HepG2 (cell line): Measurements from ENCODE around the gene KHNYN. TPM values are rescaled to one million over a fixed set of nuclear protein-coding genes. Genes with fewer than 3 reads are reported as not detected.

Experiments used
- ATAC-seq: fragments of 200-7000 bp; cut with Tn5 transposase; 3 replicates; pipeline ENCODE4 v1.9.1; 2020; ENCODE audit warnings: mild to moderate bottlenecking, moderate library complexity
- BruUV-seq: library from RNA; stranded (reverse); fragments of 400-500 nt; replicated peaks from 2 replicates; lab custom pipeline; 2021; lab: Mats Ljungman, UMichigan
- CTCF ChIA-PET: fragments of 300-600 bp; formaldehyde crosslinking; extraction: SDS; loops from one replicate; lab custom pipeline; 2021; ENCODE audit warnings: low total read pairs, inconsistent platforms, low intra/inter-chr PET ratio; lab: Yijun Ruan, JAX
- POLR2A ChIA-PET: fragments of 350-600 bp; sonication (Branson Sonifier 250); formaldehyde crosslinking; loops from one replicate; lab custom pipeline; 2020; ENCODE audit warnings: antibody characterized with exemption, inconsistent platforms; lab: Yijun Ruan, JAX
- DNase-seq: peaks from one replicate; pipeline ENCODE4 v3.0.0-alpha.2; 2015; ENCODE audit warnings: low spot score
- FAIRE-seq: peaks from 3 replicates; lab custom pipeline; 2011; peaks lifted over from hg19 to GRCh38; lab: Jason Lieb, UNC
- H2AFZ ChIP-seq: one replicate; pipeline ENCODE4 v1.6.1; 2011; ENCODE audit warnings: low read length, inconsistent platforms
- H3K27ac ChIP-seq: fragments of 300-600 bp; 3 replicates; pipeline ENCODE4 v1.8.0; 2011; ENCODE audit warnings: mixed run types, mild to moderate bottlenecking, mixed read lengths, low read length, inconsistent platforms; ENCODE audit not compliant: insufficient read depth; ENCODE audit errors: extremely low read length
- H3K27me3 ChIP-seq, 2 experiments: fragments of 200-600 bp in 1 of 2; 2 replicates in 1 of 2; 3 replicates in 1 of 2; pipeline versions ENCODE4 v1.6.0 to v1.8.0; 2011; ENCODE audit warnings: low read length in 2 of 2, mild to moderate bottlenecking in 2 of 2, moderate library complexity in 2 of 2, inconsistent platforms in 1 of 2; ENCODE audit not compliant: insufficient read depth in 2 of 2, control insufficient read depth in 1 of 2
- H3K36me3 ChIP-seq, 2 experiments: fragments of 200-600 bp in 1 of 2; replicated peaks in 1 of 2; 2 replicates in 1 of 2; 3 replicates in 1 of 2; pipeline versions ENCODE4 v1.5.1 to v1.8.0; 2011; ENCODE audit warnings: low read length in 2 of 2, inconsistent platforms in 1 of 2; ENCODE audit not compliant: insufficient read depth in 2 of 2, control insufficient read depth in 1 of 2
- H3K4me1 ChIP-seq: 2 replicates; pipeline ENCODE4 v1.5.1; 2012; ENCODE audit warnings: low read length, inconsistent platforms; ENCODE audit not compliant: insufficient read depth
- H3K4me2 ChIP-seq: 2 replicates; pipeline ENCODE4 v1.6.0; 2011; ENCODE audit warnings: low read depth, low read length, inconsistent platforms
- H3K4me3 ChIP-seq, 3 experiments: fragments of 200-600 bp in 1 of 3; sonication (generic), shearing (Covaris generic) in 1 of 3; replicated peaks in 1 of 3; 2 replicates each; pipeline ENCODE4 v1.5.1; 2011 to 2016; ENCODE audit warnings: low read length in 3 of 3, inconsistent platforms in 2 of 3, low read depth in 2 of 3, mild to moderate bottlenecking in 2 of 3, control low read depth in 1 of 3, mixed read lengths in 1 of 3; ENCODE audit not compliant: insufficient read depth in 1 of 3
- H3K79me2 ChIP-seq: one replicate; pipeline ENCODE4 v1.6.1; 2011; ENCODE audit warnings: low read length, inconsistent platforms; ENCODE audit not compliant: insufficient read depth
- H3K9ac ChIP-seq: 2 replicates; pipeline ENCODE4 v1.6.0; 2011; ENCODE audit warnings: mild to moderate bottlenecking, low read depth, low read length, inconsistent platforms; ENCODE audit not compliant: insufficient read depth
- H3K9me3 ChIP-seq: 2 replicates; pipeline ENCODE4 v1.5.1; 2012; ENCODE audit warnings: mild to moderate bottlenecking, low read length
- H4K20me1 ChIP-seq: 2 replicates; pipeline ENCODE4 v1.6.0; 2011; ENCODE audit warnings: inconsistent platforms, mild to moderate bottlenecking, low read length, moderate library complexity; ENCODE audit not compliant: insufficient read depth
- CENPT ChIP-seq: sonication (generic); formaldehyde crosslinking; IDR thresholded peaks from 2 replicates; pipeline ENCODE4 v1.8.0; 2022; ENCODE audit warnings: low read depth, mild to moderate bottlenecking, moderate library complexity, missing genetic modification reagents
- IRF2 ChIP-seq: IDR thresholded peaks from 2 replicates; pipeline ENCODE4 v1.6.1; 2018; ENCODE audit warnings: missing genetic modification reagents, missing compliant biosample characterization
- KIAA2018 ChIP-seq: sonication (generic); formaldehyde crosslinking; IDR thresholded peaks from 2 replicates; pipeline ENCODE4 v1.5.0; 2020; ENCODE audit warnings: mild to moderate bottlenecking, missing genetic modification reagents, borderline replicate concordance
- MBD4 ChIP-seq: IDR thresholded peaks from 2 replicates; pipeline ENCODE4 v1.6.1; 2012; ENCODE audit warnings: low read length, inconsistent platforms, borderline replicate concordance
- MBNL3 ChIP-seq: fragments of 250-450 bp; sonication (Bioruptor Pico); conservative IDR thresholded peaks from 2 replicates; pipeline ENCODE4 v1.8.0; 2022; ENCODE audit warnings: mild to moderate bottlenecking, inconsistent platforms
- MTA3 ChIP-seq: sonication (generic); formaldehyde crosslinking; IDR thresholded peaks from 2 replicates; pipeline ENCODE4 v1.4.0; 2020; ENCODE audit warnings: missing genetic modification reagents
- NFE2L2 ChIP-seq: fragments of 150-350 bp; IDR thresholded peaks from 2 replicates; pipeline ENCODE4 v1.6.1; 2014; ENCODE audit warnings: low read length
- RAD21 ChIP-seq: fragments of 450-650 bp; formaldehyde crosslinking; IDR thresholded peaks from 2 replicates; pipeline ENCODE4 v1.5.0; 2020; ENCODE audit warnings: mild to moderate bottlenecking
- SP1 ChIP-seq, 2 experiments: fragments of 450-650 bp in 1 of 2; sonication (generic) in 1 of 2; formaldehyde crosslinking in 1 of 2; IDR thresholded peaks; 2 replicates each; pipeline versions ENCODE4 v1.4.0 to v1.6.1; 2016 to 2020; ENCODE audit warnings: missing genetic modification reagents in 1 of 2
- TARDBP ChIP-seq: sonication (generic); formaldehyde crosslinking; IDR thresholded peaks from 2 replicates; pipeline ENCODE4 v1.8.0; 2022; ENCODE audit warnings: mild to moderate bottlenecking, missing genetic modification reagents
- XRCC5 ChIP-seq: fragments of 200-400 bp; formaldehyde crosslinking; optimal IDR thresholded peaks from 2 replicates; pipeline ENCODE3; 2017; ENCODE audit warnings: mild to moderate bottlenecking, low read length
- ZNF552 ChIP-seq: sonication (generic); formaldehyde crosslinking; IDR thresholded peaks from 2 replicates; pipeline ENCODE4 v1.9.0; 2022; ENCODE audit warnings: missing genetic modification reagents, mild to moderate bottlenecking, borderline replicate concordance
- ZNF577 ChIP-seq: sonication (generic); formaldehyde crosslinking; IDR thresholded peaks from 2 replicates; pipeline ENCODE4 v1.4.0; 2020; ENCODE audit warnings: mild to moderate bottlenecking, low read depth, missing genetic modification reagents, borderline replicate concordance
- ZNF740 ChIP-seq: sonication (generic); formaldehyde crosslinking; IDR thresholded peaks from 2 replicates; pipeline ENCODE4 v1.4.0; 2020; ENCODE audit warnings: missing genetic modification reagents
- ZNF891 ChIP-seq: sonication (generic); formaldehyde crosslinking; IDR thresholded peaks from 2 replicates; pipeline ENCODE4 v1.5.0; 2020; ENCODE audit warnings: mild to moderate bottlenecking, missing genetic modification reagents
- WGBS: methylation state at CpG from one replicate; pipeline ENCODE4 v1.1.6; 2017; ENCODE audit warnings: low lambda C conversion rate; 5-methylcytosine and 5-hydroxymethylcytosine counted together
- in situ Hi-C: cut with HindIII; loops from 2 replicates; pipeline ENCODE4 v1.10.0; 2017; ENCODE audit warnings: low pct_unique_long_range_greater_than_20kb; ENCODE audit not compliant: extremely low pct_ligation_motif_present
- intact Hi-C: fragments of 100-400 bp; cut with micrococcal nuclease; formaldehyde crosslinking; loops from one replicate; pipeline ENCODE4 v1.10.0; 2022; ENCODE audit not compliant: unreplicated experiment
- polyA plus RNA-seq, 8 experiments: library from polyadenylated mRNA; depleted of rRNA in 3 of 8; stranded (reverse) in 7 of 8; unstranded in 1 of 8; fragments of >200 nt; fragmentation: Illumina TruSeq in 4 of 8; extraction: Trizol in 4 of 8; gene quantifications; 2 replicates each; pipeline versions ENCODE4 v1.2.1 to v1.2.3, GENCODE V29; 2011 to 2016; ENCODE audit warnings: low read depth in 4 of 8, missing spikeins in 1 of 8, mixed read lengths in 1 of 8; ENCODE audit not compliant: insufficient read depth in 1 of 8
- total RNA-seq, 5 experiments: library from RNA; depleted of rRNA; stranded (reverse); fragments of >200 nt; fragmentation: Illumina TruSeq; extraction: Trizol; gene quantifications; 2 replicates each; pipeline ENCODE4 v1.2.3, GENCODE V29; 2016; ENCODE audit warnings: low read depth in 1 of 5

KHNYN gene
- total and polyA plus RNA-seq, 2 of the 13 experiments (the other 11 are each of a cell fraction or from before 2014, with no cell fraction given): 52.8 to 75.7 TPM

GRCh38 chr14:24473211-24473610 lies 43.5 kb downstream of the KHNYN start:
- no TSS peak for BruUV-seq
- POLR2A ChIA-PET: interaction anchor here (1.2 kb wide), 1 partner anchor 31 kb away, joined by 4 read pairs; the partner anchor contains the start of gene SDR39U1
- TF ChIP-seq SP1 (IDR thresholded peaks at IDR 0.05) (no peak), SP1 (CRISPR knock-in tag; IDR thresholded peaks at IDR 0.05) (no peak), MTA3 (CRISPR knock-in tag) (no peak), ZNF577 (CRISPR knock-in tag) (no peak), IRF2 (CRISPR knock-in tag) (no peak), KIAA2018 (CRISPR knock-in tag) (no peak), ZNF552 (CRISPR knock-in tag) (no peak), RAD21 (CRISPR knock-in tag) (no peak), MBNL3 (CRISPR knock-in tag) (no peak), MBD4 (no peak), XRCC5 (no peak), TARDBP (CRISPR knock-in tag) (no peak), ZNF740 (no peak), ZNF891 (CRISPR knock-in tag) (no peak), CENPT (CRISPR knock-in tag) (no peak), NFE2L2 (no peak)

More at GRCh38 chr14:24473211-24473610, 43.5 kb downstream of the KHNYN start:
- no peak; the same call in 2 of the 3 replicates for ATAC-seq
- H3K36me3 ChIP-seq: no peaks in the 10 kb centered on the region
- H3K9me3 ChIP-seq: no peaks in the 10 kb centered on the region
- no peaks in the 10 kb centered on the region for H3K79me2 ChIP-seq
- no peak for DNase-seq
- intact Hi-C loops (no loop called here), in situ Hi-C loops (no loop called here)
- no peak overlapping the region for H3K27ac ChIP-seq
- H2AFZ ChIP-seq: no peak overlapping the region
- CTCF ChIA-PET: no interaction called here
- 65% methylated on average over 11 of the region's 12 CpGs for WGBS
- no peaks in the 10 kb centered on the region for H3K4me1 ChIP-seq
- no peaks in the 10 kb centered on the region for H4K20me1 ChIP-seq
- no peak overlapping the region for H3K9ac ChIP-seq
- no peak overlapping the region for H3K4me3 ChIP-seq
- no peak overlapping the region for H3K4me2 ChIP-seq
- no peaks in the 10 kb centered on the region for H3K27me3 ChIP-seq
- no peak for FAIRE-seq
